ENCODE data around the gene CRP. TPM values are rescaled to one million over a fixed set of nuclear protein-coding genes. Genes with fewer than 3 reads are reported as not detected.

The CRP gene
- total and polyA plus RNA-seq, 9 of the 15 experiments (the other 6 are each of a cell fraction or from before 2014, with no cell fraction given): 0.69 TPM; not detected in 8

DNA sequence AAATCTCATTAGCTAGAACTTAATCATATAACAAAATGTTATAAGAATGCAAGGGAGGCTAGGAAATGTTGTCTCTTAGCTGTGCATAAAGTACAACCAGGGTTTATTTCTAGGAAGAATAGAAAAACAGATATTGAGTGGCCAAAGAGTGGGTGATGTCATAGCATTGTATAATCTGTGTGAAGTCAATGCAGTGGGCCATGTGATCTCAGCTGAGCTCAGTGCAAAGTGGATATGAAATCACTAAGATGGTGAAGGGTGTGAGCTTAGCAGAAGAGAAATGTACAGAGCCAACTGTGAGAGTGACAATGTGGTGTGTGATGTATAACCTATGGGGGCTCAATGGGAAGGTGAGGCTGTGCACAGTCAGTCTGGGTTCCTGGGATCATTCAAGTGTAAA lies 36.6 kb upstream of the CRP start (continued):
- no peak for TF ChIP-seq OTX1 (CRISPR knock-in tag; IDR thresholded peaks at IDR 0.05)
- no peak for TF ChIP-seq NR3C1 (CRISPR knock-in tag; IDR thresholded peaks at IDR 0.05)
- TF ChIP-seq EWSR1 (IDR thresholded peaks at IDR 0.05; ENCODE audit: borderline replicate concordance, low read depth, partially characterized antibody): no peak
- TF ChIP-seq ZNF384 (IDR thresholded peaks at IDR 0.05; ENCODE audit: low read depth, low read length): no peak
- no peak for TF ChIP-seq ZC3H4 (CRISPR knock-in tag; IDR thresholded peaks at IDR 0.05; ENCODE audit: borderline replicate concordance)
- no peak for TF ChIP-seq ZNF449 (CRISPR knock-in tag; IDR thresholded peaks at IDR 0.05)
- no peak for TF ChIP-seq ZNF3 (CRISPR knock-in tag; IDR thresholded peaks at IDR 0.05)

DNA sequence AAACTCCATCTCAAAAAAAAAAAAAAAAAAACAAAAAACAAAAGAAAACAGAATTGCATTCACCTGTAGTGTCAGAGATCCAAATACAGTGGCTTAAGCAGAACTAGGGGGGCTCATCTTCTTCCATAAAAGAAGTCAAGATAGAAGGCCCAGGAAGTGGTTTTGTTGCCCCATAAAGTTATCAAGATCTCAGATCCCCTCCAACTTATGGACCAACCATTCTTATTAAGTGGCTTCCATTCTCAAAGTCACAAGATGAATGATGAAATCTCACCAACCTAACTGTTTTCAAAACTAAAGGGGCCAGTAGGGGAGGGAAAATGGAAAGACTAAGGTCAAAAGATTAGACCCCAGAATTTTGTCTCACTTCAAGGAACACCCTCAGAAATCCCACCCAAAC lies 36.2 kb upstream of the CRP start:
- in situ Hi-C loops (cut with MboI): no loop called here
- no peaks in the 10 kb centered on the region for H3K79me2 ChIP-seq (ENCODE audit: control insufficient read depth, insufficient read depth, low read length)
- H3K9ac ChIP-seq (ENCODE audit: insufficient read depth in 1 of 2, low read depth in 2 of 2, low read length in 2 of 2): no peak overlapping the region
- POLR2A ChIA-PET: no interaction called here
- no TSS peak for BruUV-seq (replicated peaks)
- no peak for ATAC-seq
- CTCF ChIA-PET (ENCODE audit: low intra/inter-chr PET ratio): no interaction called here
- no peak overlapping the region for H3K27ac ChIP-seq (ENCODE audit: extremely low read depth, low read depth, low read length)
- no peaks in the 10 kb centered on the region for H4K20me1 ChIP-seq (replicated peaks; ENCODE audit: control insufficient read depth, insufficient read depth, low read length)
- H3K4me3 ChIP-seq: no peak overlapping the region
- H3K36me3 ChIP-seq (ENCODE audit: control insufficient read depth, insufficient read depth, low read length): no peaks in the 10 kb centered on the region
- DNase-seq (ENCODE audit: extremely low read depth in 1 of 4, low spot score in 3 of 4): no peak
- H3K27me3 ChIP-seq (ENCODE audit: control insufficient read depth in 2 of 2, insufficient read depth in 2 of 2, low read length in 2 of 2): no peaks in the 10 kb centered on the region; a peak in 1 of 5 replicates
- no peak overlapping the region for H2AFZ ChIP-seq (ENCODE audit: low read depth, low read length)
- no peaks in the 10 kb centered on the region for H3K4me1 ChIP-seq (replicated peaks in 1 of 2; ENCODE audit: control insufficient read depth in 2 of 2, insufficient read depth in 2 of 2, low read length in 2 of 2)
- no peak for FAIRE-seq
- no peaks in the 10 kb centered on the region for H3K9me1 ChIP-seq (ENCODE audit: control insufficient read depth, insufficient read depth, low read length)
- no peaks in the 10 kb centered on the region for H3K9me3 ChIP-seq (replicated peaks; ENCODE audit: control insufficient read depth, insufficient read depth, low read depth, low read length)
- intact Hi-C loops (cut with micrococcal nuclease): no loop called here
- TF ChIP-seq SP2 (IDR thresholded peaks at IDR 0.05; ENCODE audit: extremely low read depth, low read depth, low read length, poor library complexity, severe bottlenecking) (no peak), GATA2 (CRISPR knock-in tag; IDR thresholded peaks at IDR 0.05) (no peak), PYGO2 (tag; IDR thresholded peaks at IDR 0.05) (no peak), MTA1 (IDR thresholded peaks at IDR 0.05; ENCODE audit: borderline replicate concordance) (no peak), ZNF239 (CRISPR knock-in tag; IDR thresholded peaks at IDR 0.05) (no peak), GMEB1 (CRISPR knock-in tag; IDR thresholded peaks at IDR 0.05) (no peak), PTTG1 (tag; IDR thresholded peaks at IDR 0.05; ENCODE audit: low read depth) (no peak), ZNF449 (CRISPR knock-in tag; IDR thresholded peaks at IDR 0.05) (no peak)
- TF ChIP-seq, protein P1, sequence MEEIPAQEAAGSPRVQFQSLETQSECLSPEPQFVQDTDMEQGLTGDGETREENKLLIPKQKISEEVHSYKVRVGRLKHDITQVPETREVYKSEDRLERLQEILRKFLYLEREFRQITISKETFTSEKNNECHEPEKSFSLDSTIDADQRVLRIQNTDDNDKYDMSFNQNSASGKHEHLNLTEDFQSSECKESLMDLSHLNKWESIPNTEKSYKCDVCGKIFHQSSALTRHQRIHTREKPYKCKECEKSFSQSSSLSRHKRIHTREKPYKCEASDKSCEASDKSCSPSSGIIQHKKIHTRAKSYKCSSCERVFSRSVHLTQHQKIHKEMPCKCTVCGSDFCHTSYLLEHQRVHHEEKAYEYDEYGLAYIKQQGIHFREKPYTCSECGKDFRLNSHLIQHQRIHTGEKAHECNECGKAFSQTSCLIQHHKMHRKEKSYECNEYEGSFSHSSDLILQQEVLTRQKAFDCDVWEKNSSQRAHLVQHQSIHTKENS (CRISPR knock-in tag; IDR thresholded peaks at IDR 0.05): no peak
- no peak overlapping the region for H3K4me2 ChIP-seq (ENCODE audit: insufficient read depth, low read length)

Measured in K562 (cell line).